HG02759 (cell line): ENCODE measurements around the gene OR2G2.
A peak's percentile ranks its signal among the peaks of the same experiment; 100 is the strongest.

Experiments
- ATAC-seq: cut with Tn5 transposase; IDR thresholded peaks from one replicate; pipeline ENCODE4 v1.9.1; 2021; ENCODE audit warnings: mild to moderate bottlenecking, moderate library complexity; ENCODE audit not compliant: unreplicated experiment

Gene OR2G2, protein sequence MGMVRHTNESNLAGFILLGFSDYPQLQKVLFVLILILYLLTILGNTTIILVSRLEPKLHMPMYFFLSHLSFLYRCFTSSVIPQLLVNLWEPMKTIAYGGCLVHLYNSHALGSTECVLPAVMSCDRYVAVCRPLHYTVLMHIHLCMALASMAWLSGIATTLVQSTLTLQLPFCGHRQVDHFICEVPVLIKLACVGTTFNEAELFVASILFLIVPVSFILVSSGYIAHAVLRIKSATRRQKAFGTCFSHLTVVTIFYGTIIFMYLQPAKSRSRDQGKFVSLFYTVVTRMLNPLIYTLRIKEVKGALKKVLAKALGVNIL

DNA sequence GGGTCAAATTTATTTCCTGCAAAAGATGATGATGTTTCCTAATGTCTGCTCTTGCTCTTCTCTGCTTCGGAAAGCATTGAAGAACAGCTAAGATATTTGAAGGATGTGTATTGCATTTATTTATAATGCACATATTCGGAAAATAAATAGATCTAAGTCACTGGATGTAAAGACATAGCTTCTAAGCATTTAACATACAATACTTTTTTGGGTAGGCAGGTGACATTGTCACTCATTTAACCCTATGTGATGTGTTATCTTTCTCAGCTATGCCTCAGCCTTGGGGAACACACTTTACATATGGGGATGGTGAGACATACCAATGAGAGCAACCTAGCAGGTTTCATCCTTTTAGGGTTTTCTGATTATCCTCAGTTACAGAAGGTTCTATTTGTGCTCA lies at the start of gene OR2G2:
Gene OR2G2, plus strand, starts transcription at position 301 of the 400 bp plus-strand sequence. Its CDS starts 0 bp downstream, at position 301.
- ATAC-seq, result no peak

DNA sequence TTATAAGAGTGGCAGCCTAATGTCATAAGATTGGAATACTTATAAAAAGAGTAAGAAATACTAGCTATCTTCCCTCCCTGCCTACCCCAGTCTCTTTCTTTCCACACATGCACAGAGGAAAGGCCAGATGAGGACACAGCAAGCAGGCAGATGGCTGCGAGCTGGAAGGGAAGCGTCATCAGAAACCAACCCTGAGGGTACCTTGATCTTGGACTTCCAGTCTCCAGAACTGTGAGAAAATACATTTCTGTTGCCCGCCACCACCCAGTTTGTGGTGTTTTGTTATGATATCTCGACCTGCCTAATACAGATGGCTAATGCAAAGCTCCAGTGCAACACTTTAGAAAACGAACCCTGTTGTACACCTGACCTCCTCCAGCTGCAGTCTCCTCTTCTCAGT lies 49.6 kb upstream of the OR2G2 start:
- ATAC-seq, result no peak

DNA sequence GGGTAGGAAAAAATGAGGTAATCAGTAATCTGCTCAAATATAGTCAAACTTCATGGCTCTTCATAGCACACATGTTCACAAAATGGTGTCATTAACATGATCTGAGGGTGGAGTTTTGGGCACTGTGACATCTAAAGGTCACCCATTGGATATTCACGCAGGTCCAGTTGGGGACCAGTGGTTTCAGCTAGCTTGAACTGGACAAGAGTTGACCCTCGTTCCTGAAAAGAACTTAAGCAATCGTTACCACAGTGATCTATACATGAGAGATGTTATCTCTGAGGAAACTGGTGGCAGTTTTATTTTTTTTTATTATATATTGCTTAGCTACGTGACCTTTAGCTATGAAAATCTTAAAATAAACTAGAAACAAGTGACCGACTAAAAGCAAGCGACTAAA lies 48.9 kb upstream of the OR2G2 start:
- ATAC-seq, result no peak

DNA sequence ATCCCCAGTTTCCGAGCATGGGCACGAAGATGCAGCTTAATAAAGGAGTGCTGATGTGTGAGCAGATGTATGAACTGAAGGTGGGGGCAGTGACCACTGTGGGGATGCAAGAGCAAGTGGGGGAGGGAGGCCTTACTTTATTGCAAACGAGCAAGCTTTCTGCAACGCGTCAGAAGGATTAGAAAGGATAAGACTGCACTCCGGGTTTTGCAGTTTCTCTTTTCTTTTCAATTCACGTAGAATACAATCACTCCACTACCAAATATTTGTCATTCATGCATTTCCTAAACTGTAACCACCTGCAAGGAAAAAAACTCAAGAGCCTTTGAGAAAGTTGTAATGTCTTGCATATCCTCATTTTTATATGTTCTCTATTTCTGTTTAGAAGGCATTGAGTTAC lies 47.6 kb upstream of the OR2G2 start:
- ATAC-seq, result no peak

DNA sequence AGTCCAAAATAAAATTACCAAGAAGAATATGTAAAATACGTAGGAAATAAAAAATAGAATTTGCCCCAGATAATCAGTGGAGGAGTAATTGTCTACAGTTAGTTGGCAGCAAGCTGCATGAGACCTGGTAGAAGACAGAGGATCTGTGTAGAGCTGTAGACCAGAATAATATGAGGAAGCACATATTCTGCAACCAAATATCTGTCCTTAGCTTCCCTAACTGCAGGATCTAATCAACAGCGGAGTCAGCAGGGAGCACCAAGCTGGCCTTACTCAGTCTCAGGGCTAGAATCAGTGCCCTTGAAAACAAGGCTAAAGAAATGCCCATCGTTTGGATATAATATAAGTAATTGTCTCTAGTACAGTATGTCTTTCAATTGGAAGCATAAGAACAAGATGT lies 45.3 kb upstream of the OR2G2 start:
- no peak for ATAC-seq

DNA sequence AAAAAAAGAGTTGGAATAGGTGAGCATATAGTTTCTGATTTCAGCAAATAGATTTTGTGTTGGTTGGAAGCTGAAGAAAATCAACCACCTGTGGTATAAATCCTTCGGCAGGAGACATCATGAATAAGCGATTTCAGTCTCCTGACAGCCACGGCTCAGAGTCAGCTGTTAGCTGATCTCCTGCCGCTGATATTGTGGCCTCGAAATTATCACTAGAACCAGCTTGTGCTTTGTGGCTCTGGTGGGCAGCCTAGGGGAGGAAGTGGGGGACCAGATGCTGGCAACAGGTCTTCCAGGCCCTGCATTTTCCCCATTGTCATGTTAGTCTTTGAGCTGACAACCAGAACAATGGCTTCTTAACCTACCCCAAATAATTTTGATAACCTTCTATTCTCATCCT lies 40.1 kb upstream of the OR2G2 start:
- ATAC-seq, result no peak

DNA sequence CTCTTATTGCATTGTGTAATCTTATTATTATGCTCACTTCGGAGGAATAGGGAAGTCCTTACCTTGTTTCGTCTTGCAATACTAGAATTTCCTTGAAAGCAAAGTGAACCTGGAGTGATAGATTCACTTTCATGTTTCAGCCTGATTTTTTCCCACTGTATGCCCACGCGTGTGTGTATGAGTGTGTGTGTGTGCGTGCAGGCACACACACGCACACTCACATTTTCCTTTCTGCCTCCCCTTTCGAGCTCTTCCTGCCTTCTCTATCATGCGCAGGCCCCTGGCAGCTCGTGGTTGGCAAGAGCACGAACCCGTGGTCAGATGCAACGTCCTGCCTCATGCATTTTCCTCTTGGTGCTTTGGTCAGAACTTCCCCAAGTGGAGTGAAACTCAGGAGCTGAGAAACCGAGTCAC lies 39.4 kb upstream of the OR2G2 start, which contains the start of gene GCSAML:
Gene GCSAML, plus strand, starts transcription at position 366 of the 414 bp plus-strand sequence. CDS start 58 bp downstream, outside the sequence.
- no peak for ATAC-seq

DNA sequence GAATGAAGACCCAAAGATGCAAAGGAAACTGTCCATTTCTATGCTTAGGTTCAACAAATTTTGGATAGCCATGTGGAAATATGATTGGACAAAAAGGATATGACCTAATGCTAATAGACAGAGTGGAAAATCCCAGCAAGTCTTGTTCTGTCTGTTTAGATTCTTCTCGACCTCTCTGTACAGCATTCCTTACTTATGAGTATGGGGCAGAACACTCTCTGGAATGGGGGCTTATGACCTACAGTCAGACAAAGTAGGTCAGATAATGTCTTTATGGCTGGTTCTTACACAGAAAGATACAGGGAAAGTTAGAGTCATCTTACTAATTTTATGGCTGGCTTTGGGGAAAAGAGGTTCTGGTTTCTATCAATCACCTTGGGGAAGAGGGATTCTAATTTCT lies 36.4 kb upstream of the OR2G2 start:
- ATAC-seq, result no peak

DNA sequence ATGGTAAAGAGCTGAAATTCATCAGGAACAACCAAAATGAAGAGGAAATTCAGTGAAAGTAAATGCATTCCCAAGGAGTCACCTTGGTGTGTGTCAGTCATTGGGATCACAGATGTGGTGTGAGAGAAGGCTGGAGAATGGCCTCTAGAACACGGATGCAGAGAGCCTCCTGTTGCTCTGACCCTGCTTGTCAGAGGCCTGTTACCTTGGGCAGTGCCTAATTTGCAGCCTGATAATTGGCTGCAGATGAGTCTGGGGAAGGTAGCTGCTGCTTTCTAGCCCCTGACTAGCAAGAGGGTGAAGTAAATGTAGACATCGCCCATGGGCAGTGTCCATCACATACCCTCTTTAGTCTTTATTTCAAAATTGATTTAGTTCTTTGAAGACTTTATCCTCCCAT lies 35.9 kb upstream of the OR2G2 start:
- no peak for ATAC-seq

DNA sequence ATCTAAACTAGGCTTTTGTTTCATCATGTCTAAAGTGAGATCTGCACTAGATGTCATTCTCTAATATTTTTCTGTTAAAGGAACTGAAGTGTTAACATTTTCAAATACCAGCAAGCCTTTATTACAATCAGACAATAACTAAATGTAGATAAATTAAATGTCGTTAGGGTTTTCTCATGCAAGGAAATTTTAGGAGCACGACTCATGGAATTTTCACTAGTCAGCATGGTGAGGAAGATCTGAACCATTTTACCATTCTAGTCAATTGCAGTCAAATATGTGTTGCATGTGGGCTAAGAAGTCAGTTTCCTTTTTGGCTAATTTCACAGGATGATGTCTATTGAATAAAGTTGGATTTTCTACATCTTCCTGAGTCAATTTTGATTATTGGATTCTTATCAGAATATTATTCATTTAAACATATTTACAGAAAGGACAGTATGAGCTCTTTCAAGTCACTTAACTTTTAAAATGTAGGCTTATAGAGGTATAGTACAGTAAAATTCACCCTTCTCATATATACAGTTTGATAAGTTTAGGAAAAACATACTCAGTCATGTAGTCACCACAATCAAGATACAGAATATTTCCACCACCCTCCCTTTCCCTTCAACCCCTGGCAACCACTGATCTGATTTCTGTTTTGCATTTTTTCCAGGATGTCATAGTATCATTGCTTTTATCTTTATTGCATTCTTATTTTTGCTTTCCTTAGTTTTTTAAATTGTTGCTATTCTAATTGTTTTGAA lies 30.1 kb upstream of the OR2G2 start:
- ATAC-seq, result no peak

DNA sequence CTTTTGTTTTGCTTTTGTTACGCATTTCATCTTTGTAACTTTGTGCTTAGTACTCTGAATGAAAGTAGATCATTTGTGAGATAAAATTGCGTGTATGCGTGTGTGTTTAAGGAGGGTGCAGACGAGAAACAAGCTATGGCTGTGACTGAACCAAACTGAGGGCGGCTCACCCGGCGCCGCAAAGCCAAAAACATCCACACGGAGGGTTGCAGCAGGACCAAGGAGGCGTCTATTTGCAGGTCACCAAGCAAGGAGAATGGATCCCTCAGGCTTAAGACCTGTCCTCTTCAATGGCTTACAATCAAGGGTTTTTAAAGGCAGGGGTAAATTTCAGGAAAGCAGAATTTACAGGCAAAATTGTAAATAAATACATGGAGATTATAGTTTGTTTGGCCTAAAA lies 26.4 kb upstream of the OR2G2 start:
- no peak for ATAC-seq

DNA sequence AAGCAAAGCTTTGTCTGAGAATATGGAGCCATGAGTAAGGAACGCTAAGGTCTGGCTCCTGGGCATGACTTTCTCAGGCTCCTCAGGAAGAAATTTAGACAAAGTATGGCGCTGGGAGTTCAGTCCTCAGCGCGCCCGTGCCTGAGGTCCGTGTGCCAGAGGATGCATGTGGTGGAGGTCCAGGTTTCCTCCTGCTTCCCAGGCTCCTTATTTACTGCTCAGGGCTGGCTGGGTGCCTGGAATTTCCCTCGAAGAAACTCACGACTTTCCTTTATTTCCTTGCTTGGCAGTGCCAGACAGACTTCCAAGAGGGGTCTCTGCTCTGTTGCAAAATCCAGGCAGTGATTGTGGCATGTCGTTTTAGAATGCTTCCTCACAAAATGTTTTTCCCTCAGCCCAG lies 26.0 kb upstream of the OR2G2 start:
- no peak for ATAC-seq

DNA sequence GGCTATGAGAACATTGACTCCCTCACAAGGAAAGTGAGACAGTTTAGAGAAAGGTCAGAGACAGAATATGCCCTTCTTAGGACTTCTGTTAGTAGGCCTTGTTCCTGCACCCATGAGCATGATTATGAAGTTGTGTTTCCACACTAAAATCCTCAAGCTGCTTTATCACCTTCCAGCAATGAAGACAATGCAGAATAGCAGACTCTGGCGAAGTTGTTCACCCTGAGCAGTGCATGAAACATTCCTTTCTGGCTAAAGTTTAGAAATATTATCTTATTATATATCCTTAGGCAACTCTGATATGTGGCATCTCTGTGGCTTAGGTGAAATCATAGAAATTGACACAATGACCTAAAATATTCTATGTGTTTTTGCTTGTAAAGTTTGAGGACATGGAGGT lies 13.9 kb upstream of the OR2G2 start:
- ATAC-seq, result no peak

DNA sequence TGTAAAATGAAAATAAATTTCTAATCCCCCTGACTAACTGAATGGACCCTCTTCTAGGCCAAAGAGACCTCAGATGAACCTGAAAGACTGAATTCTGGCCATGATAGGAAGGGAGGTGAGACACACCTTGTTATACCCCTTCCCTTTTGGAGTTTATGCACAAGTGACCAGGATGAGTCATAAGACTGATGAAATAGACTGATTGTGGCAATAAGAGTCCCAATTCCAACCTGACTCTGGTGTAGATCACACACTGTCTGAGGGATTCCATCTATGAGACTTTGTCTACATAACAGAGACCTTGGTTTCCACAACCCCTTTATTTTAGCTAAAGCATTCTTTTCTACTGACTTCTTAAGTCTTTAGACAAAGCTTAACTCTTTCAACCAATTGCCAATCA lies 13.5 kb upstream of the OR2G2 start:
- no peak for ATAC-seq

DNA sequence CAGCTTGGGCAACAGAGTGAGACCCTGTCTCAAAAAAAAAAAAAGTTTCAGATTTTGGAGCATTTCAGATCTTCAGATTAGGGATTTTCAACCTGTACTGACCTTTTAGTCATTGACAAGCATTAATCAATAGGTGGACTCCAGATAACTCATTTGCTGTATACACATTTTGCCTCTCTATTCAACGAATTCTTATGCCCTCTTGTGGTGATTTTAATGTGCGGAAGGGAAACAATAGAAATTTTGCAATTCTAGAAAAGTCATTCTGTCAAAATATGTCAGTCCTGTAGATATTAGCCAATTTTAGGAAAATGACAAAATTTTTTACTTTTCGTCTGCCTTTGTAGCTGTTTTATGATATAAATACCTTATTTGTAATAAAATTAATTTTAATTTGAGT lies 11.6 kb upstream of the OR2G2 start:
- peak; percentile 45 for ATAC-seq

DNA sequence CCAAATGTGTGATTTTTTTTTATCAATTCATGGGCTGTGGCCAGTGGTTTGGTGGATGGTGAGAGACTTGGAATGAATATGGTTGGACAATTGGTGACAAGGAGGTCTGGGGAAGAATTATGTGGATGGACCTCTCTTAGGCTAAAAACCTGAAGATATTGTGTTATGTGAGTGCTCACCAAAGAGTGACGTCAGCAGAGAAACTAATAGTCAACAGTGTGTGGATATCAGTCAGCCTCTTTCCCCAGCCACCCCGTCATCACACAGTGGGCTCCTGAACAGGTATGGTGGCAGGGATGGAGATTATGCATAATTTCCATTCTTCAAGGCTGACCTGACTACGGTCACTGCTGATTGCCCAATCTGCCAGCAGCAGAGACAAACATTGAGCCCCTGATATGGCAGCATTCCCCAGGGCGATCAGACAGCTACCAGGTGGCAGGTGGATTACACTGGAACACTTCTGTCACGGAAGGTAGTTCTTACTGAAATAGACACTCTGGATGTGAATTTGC lies 9.2 kb upstream of the OR2G2 start:
- ATAC-seq, result no peak

DNA sequence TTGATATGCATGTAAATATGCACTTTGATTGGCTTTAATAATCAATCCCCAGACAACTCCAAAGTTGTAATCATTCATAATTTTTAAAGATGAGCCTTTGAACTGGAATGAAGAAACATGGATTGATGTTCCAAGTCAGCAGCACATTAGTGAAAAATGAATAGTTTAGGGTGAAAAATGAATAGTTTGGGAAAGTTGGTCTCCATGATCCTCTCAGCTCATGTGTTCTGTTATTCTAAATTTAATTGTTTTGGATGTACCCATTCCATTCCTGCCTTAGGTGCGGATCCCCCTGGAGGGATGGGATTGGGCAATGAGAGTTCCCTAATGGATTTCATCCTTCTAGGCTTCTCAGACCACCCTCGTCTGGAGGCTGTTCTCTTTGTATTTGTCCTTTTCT lies 17.1 kb downstream of the OR2G2 start, which contains the start of gene OR2G3:
Gene OR2G3, plus strand, starts transcription at position 301 of the 400 bp plus-strand sequence. Its CDS starts 0 bp downstream, at position 301.
- ATAC-seq, result no peak

DNA sequence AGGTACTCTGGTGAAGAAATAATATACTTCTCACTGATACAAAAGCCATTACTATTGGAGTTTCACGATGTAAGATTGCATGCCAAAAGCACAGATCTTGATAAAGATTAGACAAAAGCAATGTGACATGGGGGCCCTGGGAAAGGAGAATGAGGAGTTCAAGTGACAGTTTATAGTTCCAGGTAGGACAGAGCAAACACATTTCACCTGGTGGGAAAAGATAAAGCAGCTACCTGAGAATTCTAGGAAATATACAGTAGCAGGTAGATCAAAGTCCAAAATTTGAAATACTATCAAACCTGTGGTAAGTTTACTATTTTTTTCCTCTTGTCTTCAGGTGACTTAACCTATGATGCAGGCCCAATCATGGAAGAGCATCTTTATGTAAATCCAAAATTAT lies 25.2 kb downstream of the OR2G2 start:
- ATAC-seq, result no peak

DNA sequence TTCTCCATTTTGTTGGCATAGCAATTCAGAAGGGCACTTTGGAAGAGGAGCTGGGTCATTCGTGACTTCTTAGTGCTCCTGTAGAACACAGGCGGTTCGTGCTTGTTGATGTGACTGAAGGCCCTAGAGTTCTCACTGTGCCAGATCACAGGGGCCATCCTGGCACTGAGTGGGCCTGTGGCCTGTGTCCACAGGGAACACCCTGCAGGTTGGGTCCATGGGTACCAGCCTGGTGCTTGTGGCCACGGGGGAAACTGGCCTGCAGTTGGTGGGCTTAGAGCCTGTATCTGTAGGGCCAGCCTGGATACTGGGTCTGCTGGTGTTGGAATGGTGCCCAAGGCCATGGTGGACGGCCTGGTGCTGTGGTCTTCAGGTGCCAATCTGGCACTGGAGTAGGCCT lies 26.5 kb downstream of the OR2G2 start:
- no peak for ATAC-seq

DNA sequence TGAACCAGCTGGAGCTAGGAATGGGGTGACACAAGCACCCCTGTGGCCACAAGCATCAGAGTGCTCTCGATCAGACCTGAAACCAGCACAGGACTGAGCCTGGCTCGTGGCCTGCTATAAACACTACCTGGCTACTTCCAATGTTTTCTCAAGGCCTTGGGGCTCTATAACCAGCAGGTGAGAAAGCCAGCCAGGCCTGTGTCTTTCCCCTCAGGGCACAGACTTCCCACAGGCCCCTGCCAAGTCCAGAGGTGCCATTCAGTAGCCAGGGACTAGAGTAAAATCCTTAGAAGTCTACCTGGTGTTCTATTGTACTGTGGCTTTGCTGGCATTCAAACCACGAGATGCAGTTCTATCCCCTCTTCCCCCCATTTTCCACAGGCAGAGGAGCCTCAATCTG lies 39.8 kb downstream of the OR2G2 start:
- ATAC-seq, result no peak

DNA sequence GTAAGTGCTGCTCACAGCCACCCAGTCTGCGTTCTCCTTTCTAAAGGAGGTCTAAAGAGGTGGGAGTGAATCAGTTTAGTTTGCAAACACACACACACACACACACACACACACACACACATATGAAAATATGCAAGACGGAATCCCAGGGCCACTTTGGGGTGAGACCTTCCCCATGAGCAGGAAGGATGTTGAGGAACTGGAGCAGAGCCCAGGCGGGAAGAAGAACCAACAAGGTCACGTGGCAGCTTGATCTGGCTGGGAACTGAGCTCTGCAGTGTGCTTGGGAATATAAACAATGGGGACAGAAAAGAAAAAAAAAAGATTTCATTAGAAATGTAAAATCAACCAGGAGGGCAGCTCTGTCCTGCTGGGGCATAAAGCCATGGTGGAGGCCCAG lies 49.9 kb downstream of the OR2G2 start:
- no peak for ATAC-seq

DNA sequence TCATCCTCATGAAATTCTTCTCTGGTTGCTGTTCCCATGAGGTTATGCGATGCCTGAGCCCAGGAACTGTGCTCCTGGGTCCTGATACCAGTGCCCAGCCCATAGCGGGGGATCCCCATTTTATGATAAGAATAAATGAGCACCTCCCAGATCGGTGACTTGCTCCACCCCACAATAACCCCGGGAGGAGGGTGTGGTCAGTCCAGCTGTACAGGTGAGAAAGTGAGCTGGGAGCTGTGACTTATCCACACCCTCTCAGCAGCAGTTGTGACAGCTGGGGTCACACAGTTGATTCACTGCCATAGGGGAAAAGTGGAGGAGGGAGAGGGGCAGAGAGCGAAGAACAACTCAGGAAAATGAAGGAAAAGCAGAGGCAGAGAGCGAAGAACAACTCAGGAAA lies 50.6 kb downstream of the OR2G2 start:
- ATAC-seq, result no peak
